Astrocyte (in vitro differentiated cells and primary cell): ENCODE data around the gene HOXA13. TPM values are rescaled to one million over a fixed set of nuclear protein-coding genes. Genes with fewer than 3 reads are reported as not detected.

Experiments
- DNase-seq: peaks from one replicate; pipeline ENCODE4 v3.0.0-alpha.2; 2010; ENCODE audit warnings: low read depth
- FAIRE-seq: peaks from 2 replicates; lab custom pipeline; 2011; peaks lifted over from hg19 to GRCh38; lab: Jason Lieb, UNC
- H2AFZ ChIP-seq: 2 replicates; pipeline ENCODE4 v1.6.0; 2012; ENCODE audit warnings: low read depth, low read length, inconsistent platforms
- H3K27ac ChIP-seq: 2 replicates; pipeline ENCODE4 v1.5.1; 2011; ENCODE audit warnings: low read depth, low read length, inconsistent platforms
- H3K27me3 ChIP-seq: 2 replicates; pipeline ENCODE4 v1.6.0; 2011; ENCODE audit warnings: low read length, inconsistent platforms; ENCODE audit not compliant: insufficient read depth
- H3K36me3 ChIP-seq: 2 replicates; pipeline ENCODE4 v1.5.1; 2011; ENCODE audit warnings: low read length, inconsistent platforms; ENCODE audit not compliant: insufficient read depth
- H3K4me1 ChIP-seq: 2 replicates; pipeline ENCODE4 v1.5.1; 2011; ENCODE audit warnings: low read length, inconsistent platforms; ENCODE audit not compliant: insufficient read depth
- H3K4me2 ChIP-seq: 2 replicates; pipeline ENCODE4 v1.6.0; 2012; ENCODE audit warnings: low read length, inconsistent platforms
- H3K4me3 ChIP-seq: 2 replicates; pipeline ENCODE4 v1.5.1; 2011; ENCODE audit warnings: low read depth, mild to moderate bottlenecking, low read length, inconsistent platforms; ENCODE audit not compliant: insufficient read depth
- H3K79me2 ChIP-seq: 2 replicates; pipeline ENCODE4 v1.6.0; 2012; ENCODE audit warnings: mild to moderate bottlenecking, low read length, inconsistent platforms; ENCODE audit not compliant: insufficient read depth
- H3K9ac ChIP-seq: 2 replicates; pipeline ENCODE4 v1.6.0; 2012; ENCODE audit warnings: mild to moderate bottlenecking, low read length, inconsistent platforms
- H3K9me3 ChIP-seq: 2 replicates; pipeline ENCODE4 v1.5.1; 2012; ENCODE audit warnings: low read depth, mild to moderate bottlenecking, low read length, inconsistent platforms; ENCODE audit not compliant: insufficient read depth
- H4K20me1 ChIP-seq: 2 replicates; pipeline ENCODE4 v1.6.0; 2012; ENCODE audit warnings: low read length, inconsistent platforms; ENCODE audit not compliant: insufficient read depth
- H3K27ac Mint-ChIP-seq: one replicate; pipeline ENCODE4 v1.8.0; 2021; ENCODE audit warnings: mild to moderate bottlenecking, mixed read lengths; ENCODE audit not compliant: unreplicated experiment
- H3K27me3 Mint-ChIP-seq: one replicate; pipeline ENCODE4 v1.8.0; 2021; ENCODE audit warnings: low read depth, mixed read lengths; ENCODE audit not compliant: unreplicated experiment
- H3K36me3 Mint-ChIP-seq: one replicate; pipeline ENCODE4 v1.8.0; 2021; ENCODE audit warnings: low read depth, mixed read lengths; ENCODE audit not compliant: unreplicated experiment
- H3K4me1 Mint-ChIP-seq: one replicate; pipeline ENCODE4 v1.8.0; 2021; ENCODE audit warnings: low read depth, mixed read lengths; ENCODE audit not compliant: unreplicated experiment
- H3K4me3 Mint-ChIP-seq: one replicate; pipeline ENCODE4 v1.8.0; 2021; ENCODE audit warnings: mild to moderate bottlenecking, moderate library complexity, mixed read lengths; ENCODE audit not compliant: unreplicated experiment
- H3K9me3 Mint-ChIP-seq: one replicate; pipeline ENCODE4 v1.8.0; 2021; ENCODE audit warnings: mild to moderate bottlenecking, mixed read lengths; ENCODE audit not compliant: unreplicated experiment
- EZH2 ChIP-seq: IDR thresholded peaks from 2 replicates; pipeline ENCODE4 v1.6.1; 2012; ENCODE audit warnings: mild to moderate bottlenecking, low read length, inconsistent platforms; ENCODE audit not compliant: insufficient read depth
- total RNA-seq: library from RNA; stranded (reverse); gene quantifications from 2 replicates; pipeline ENCODE4 v1.2.1, GENCODE V29; 2021
- TF ChIP-seq, protein P1 (sequence below): IDR thresholded peaks from 2 replicates; pipeline ENCODE4 v1.5.1; 2011; ENCODE audit warnings: low read depth, mild to moderate bottlenecking, inconsistent platforms, low read length, moderate library complexity; ENCODE audit not compliant: insufficient read depth

Gene HOXA13
- total RNA-seq, 1 donor from 2014 or later = not detected

DNA sequence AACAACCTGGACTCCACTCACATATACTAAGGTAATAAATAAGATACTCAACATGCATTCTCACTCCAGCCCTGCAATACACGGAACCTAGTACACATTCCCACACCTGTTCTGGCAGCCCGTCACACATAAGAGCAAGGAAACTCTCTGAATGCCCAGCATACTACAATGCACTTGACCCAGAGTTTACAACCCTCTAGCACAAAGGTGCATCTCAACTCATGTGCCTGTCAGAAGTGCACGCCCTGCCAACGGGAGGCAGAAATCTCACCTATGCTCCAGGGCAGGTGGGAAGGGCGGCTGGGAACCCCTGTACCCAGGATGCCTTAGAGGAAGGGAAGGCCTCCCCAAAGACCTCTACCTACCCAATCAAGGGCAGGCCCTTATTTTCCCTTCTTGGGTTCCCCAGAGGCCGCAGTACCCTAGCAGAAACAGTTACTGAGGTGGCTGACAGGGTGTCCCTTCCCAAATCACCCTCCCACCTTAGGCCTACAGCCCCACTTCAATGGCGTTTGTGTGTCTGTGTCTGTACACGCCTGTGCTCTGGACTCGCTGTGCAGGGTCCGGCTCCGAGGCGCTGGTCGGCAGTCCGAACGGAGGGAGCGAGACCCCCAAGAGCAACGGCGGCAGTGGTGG lies 44.7 kb upstream of the HOXA13 start:
- Histone ChIP-seq H4K20me1 (peaks cover 4% of the 10 kb centered on the region), H3K27ac (no peak overlapping the region), H3K4me2 (no peak overlapping the region), H3K4me3 (no peak overlapping the region), H3K4me1 (no peaks in the 10 kb centered on the region), H3K9me3 (peaks cover 11% of the 10 kb centered on the region), H3K36me3 (no peaks in the 10 kb centered on the region), H2AFZ (no peak overlapping the region), H3K27me3 (peaks cover 94% of the 10 kb centered on the region), H3K9ac (no peak overlapping the region), H3K79me2 (no peaks in the 10 kb centered on the region)
- TF ChIP-seq, protein P1, sequence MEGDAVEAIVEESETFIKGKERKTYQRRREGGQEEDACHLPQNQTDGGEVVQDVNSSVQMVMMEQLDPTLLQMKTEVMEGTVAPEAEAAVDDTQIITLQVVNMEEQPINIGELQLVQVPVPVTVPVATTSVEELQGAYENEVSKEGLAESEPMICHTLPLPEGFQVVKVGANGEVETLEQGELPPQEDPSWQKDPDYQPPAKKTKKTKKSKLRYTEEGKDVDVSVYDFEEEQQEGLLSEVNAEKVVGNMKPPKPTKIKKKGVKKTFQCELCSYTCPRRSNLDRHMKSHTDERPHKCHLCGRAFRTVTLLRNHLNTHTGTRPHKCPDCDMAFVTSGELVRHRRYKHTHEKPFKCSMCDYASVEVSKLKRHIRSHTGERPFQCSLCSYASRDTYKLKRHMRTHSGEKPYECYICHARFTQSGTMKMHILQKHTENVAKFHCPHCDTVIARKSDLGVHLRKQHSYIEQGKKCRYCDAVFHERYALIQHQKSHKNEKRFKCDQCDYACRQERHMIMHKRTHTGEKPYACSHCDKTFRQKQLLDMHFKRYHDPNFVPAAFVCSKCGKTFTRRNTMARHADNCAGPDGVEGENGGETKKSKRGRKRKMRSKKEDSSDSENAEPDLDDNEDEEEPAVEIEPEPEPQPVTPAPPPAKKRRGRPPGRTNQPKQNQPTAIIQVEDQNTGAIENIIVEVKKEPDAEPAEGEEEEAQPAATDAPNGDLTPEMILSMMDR = no peak
- TF ChIP-seq EZH2 = no peak
- no peak for FAIRE-seq
- peaks cover 5% of the 10 kb centered on the region for H3K36me3 Mint-ChIP-seq
- peaks cover 15% of the 10 kb centered on the region for H3K9me3 Mint-ChIP-seq
- peaks cover 90% of the 10 kb centered on the region for H3K27me3 Mint-ChIP-seq
- DNase-seq = no peak
- peaks cover 3% of the 10 kb centered on the region for H3K4me1 Mint-ChIP-seq
- no peak overlapping the region for H3K4me3 Mint-ChIP-seq
- peak overlapping the region; percentile 23 for H3K27ac Mint-ChIP-seq

DNA sequence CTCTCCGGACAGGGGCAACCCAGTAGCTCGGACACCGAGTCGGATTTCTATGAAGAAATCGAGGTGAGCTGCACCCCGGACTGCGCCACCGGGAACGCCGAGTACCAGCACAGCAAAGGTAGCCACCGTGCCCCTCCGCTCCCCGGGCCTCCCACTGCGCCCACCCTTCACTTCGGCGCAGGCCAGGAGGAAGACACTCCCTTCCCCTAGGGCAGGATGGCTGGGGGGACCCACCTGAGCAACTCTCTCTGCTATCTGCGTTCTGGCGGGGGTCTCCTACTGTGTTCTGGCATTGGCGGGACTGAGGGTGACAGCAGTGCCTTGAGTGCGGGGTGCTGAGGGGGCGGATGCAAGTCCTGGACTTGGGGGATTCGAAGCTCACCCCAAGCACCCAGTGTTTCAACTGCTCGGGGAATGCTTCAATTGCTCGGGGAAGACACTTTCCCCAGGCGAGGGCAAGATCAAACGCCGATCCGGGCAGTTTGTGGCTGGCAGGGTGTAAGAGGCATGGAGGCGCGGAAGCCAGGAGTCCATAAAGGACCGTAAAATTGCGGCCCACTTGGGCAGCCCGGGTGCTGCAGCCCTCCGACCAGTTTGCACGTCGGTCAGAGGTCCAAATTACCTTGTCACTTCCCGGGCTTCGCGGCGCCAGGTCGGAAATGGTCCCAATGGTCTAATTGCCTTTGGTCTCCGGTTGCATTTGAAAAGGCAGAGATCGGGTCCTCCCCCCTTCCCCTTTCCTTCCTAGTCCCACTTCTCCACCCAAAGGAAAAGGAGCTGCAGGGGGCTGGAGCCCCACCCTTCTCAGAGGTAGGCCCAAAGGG lies 43.7 kb upstream of the HOXA13 start:
- FAIRE-seq (no peak), DNase-seq (no peak)
- Histone ChIP-seq H3K9me3 (peaks cover 11% of the 10 kb centered on the region), H3K4me1 (no peaks in the 10 kb centered on the region), H3K4me2 (no peak overlapping the region), H3K9ac (no peak overlapping the region), H3K79me2 (no peaks in the 10 kb centered on the region), H3K4me3 (no peak overlapping the region), H4K20me1 (peaks cover 4% of the 10 kb centered on the region), H3K27ac (no peak overlapping the region), H3K36me3 (no peaks in the 10 kb centered on the region), H2AFZ (no peak overlapping the region), H3K27me3 (peaks cover 92% of the 10 kb centered on the region)
- peaks cover 87% of the 10 kb centered on the region for H3K27me3 Mint-ChIP-seq
- H3K27ac Mint-ChIP-seq = no peak overlapping the region
- no peak overlapping the region for H3K4me3 Mint-ChIP-seq
- H3K9me3 Mint-ChIP-seq = peaks cover 15% of the 10 kb centered on the region
- TF ChIP-seq EZH2 = peak; percentile 84
- TF ChIP-seq, protein P1 = no peak
- peaks cover 3% of the 10 kb centered on the region for H3K4me1 Mint-ChIP-seq
- H3K36me3 Mint-ChIP-seq = peaks cover 5% of the 10 kb centered on the region
